Measurements from ENCODE around the gene RETREG1. TPM values are rescaled to one million over a fixed set of nuclear protein-coding genes. Genes with fewer than 3 reads are reported as not detected.

RETREG1 gene
- total and polyA plus RNA-seq, 11 donors: 24.5 to 219 (median 169) TPM

DNA sequence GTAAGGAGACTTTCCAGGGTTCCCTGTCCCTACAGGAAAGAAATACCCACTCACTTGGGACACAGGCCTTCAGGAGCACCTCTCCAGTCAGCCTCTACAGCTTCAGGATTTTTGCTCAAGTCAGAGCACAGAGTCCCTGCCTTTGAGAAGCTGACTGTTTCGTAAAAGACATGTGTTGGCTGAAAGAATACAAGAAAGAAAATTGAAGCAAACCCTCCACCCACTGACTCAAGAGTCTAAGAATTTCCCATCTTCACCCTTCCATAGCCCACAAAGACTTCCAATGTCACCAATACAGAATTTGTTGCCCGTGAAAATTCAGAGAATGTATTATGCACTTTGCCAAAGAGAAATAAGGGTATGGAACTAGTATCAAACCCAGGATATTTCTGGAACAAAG lies 98.2 kb downstream of the RETREG1 start:
- H3K9me3 ChIP-seq: no peaks in the 10 kb centered on the region
- H3K36me3 ChIP-seq: no peaks in the 10 kb centered on the region
- 74 to 83% (median 78%) methylated on average over 2 of the region's 2 CpGs for WGBS, 4 donors
- DNase-seq (no peak), ATAC-seq (no peak)
- intact Hi-C loops (cut with DNase I): no loop called here
- no peak overlapping the region for H3K4me3 ChIP-seq
- H3K27ac ChIP-seq: peak overlapping the region in 1 of 12 donors; percentile 10
- H3K27me3 ChIP-seq: no peaks in the 10 kb centered on the region
- H3K4me1 ChIP-seq: peaks cover 0 to 29% (median 7%) of the 10 kb centered on the region in 12 donors
- TF ChIP-seq, protein P1, sequence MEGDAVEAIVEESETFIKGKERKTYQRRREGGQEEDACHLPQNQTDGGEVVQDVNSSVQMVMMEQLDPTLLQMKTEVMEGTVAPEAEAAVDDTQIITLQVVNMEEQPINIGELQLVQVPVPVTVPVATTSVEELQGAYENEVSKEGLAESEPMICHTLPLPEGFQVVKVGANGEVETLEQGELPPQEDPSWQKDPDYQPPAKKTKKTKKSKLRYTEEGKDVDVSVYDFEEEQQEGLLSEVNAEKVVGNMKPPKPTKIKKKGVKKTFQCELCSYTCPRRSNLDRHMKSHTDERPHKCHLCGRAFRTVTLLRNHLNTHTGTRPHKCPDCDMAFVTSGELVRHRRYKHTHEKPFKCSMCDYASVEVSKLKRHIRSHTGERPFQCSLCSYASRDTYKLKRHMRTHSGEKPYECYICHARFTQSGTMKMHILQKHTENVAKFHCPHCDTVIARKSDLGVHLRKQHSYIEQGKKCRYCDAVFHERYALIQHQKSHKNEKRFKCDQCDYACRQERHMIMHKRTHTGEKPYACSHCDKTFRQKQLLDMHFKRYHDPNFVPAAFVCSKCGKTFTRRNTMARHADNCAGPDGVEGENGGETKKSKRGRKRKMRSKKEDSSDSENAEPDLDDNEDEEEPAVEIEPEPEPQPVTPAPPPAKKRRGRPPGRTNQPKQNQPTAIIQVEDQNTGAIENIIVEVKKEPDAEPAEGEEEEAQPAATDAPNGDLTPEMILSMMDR (IDR thresholded peaks at IDR 0.05): no peak
- no peak for TF ChIP-seq POLR2A (IDR thresholded peaks at IDR 0.05)

DNA sequence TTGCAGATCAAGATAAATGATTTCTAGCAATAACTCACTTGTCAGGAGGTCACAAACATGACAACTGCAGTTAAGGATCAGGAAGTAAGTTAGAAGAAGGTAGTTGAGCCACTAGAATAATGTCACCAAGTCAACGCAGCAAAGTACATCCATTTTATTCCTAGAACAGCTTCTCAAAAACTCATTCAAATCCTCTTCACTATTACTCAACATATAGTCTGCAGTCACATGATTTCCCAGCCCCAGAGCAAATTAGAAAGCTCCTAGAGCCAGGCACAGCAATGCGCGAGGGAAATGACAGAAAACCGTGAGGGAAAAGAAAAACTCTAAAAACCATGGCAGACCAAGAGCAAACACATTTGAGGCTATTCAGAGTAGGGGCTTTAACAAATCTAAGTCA lies 101.3 kb downstream of the RETREG1 start:
- H3K27me3 ChIP-seq: no peaks in the 10 kb centered on the region
- peak overlapping the region in 1 of 12 donors; percentile 34 for H3K27ac ChIP-seq
- H3K9me3 ChIP-seq: no peaks in the 10 kb centered on the region
- intact Hi-C loops (cut with DNase I): no loop called here
- DNase-seq (no peak), ATAC-seq (no peak)
- H3K4me1 ChIP-seq: peaks cover 0 to 14% (median 0%) of the 10 kb centered on the region in 12 donors
- no peak overlapping the region for H3K4me3 ChIP-seq
- TF ChIP-seq, protein P1 (IDR thresholded peaks at IDR 0.05): no peak
- no peak for TF ChIP-seq POLR2A (IDR thresholded peaks at IDR 0.05)
- WGBS, 4 donors: 47 to 90% (median 73%) methylated on average over 4 of the region's 4 CpGs
- H3K36me3 ChIP-seq: no peaks in the 10 kb centered on the region

DNA sequence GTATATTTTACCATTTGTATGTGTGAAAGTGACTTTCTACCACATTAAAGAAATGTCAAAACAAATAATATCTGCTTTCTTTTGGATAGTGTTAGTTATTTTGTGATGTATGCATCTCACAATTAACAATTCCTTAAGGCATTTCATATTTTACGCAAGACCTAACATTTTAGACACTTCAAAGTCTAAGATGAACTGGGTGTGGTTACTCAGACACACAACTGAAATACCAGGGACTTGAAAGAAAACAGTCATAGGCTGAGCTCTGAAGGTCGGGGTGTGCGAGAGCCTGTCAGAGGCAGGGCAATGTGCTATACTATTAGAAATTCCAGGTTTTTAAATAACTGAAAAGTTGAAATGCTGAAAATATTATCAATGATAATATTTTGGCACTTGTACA lies 106.7 kb downstream of the RETREG1 start:
- 88 to 93% (median 91%) methylated on average over 3 of the region's 3 CpGs for WGBS, 4 donors
- peaks cover 0 to 19% (median 7%) of the 10 kb centered on the region in 12 donors for H3K4me1 ChIP-seq
- TF ChIP-seq, protein P1 (IDR thresholded peaks at IDR 0.05): no peak
- TF ChIP-seq POLR2A (IDR thresholded peaks at IDR 0.05): no peak
- no peak for ATAC-seq
- peak overlapping the region in 5 of 12 donors; percentile 66 to 87 (median 85) for H3K27ac ChIP-seq
- no peaks in the 10 kb centered on the region for H3K9me3 ChIP-seq
- intact Hi-C loops (cut with DNase I): no loop called here
- no peaks in the 10 kb centered on the region for H3K27me3 ChIP-seq
- H3K36me3 ChIP-seq: no peaks in the 10 kb centered on the region
- H3K4me3 ChIP-seq: no peak overlapping the region
- no peak for DNase-seq

DNA sequence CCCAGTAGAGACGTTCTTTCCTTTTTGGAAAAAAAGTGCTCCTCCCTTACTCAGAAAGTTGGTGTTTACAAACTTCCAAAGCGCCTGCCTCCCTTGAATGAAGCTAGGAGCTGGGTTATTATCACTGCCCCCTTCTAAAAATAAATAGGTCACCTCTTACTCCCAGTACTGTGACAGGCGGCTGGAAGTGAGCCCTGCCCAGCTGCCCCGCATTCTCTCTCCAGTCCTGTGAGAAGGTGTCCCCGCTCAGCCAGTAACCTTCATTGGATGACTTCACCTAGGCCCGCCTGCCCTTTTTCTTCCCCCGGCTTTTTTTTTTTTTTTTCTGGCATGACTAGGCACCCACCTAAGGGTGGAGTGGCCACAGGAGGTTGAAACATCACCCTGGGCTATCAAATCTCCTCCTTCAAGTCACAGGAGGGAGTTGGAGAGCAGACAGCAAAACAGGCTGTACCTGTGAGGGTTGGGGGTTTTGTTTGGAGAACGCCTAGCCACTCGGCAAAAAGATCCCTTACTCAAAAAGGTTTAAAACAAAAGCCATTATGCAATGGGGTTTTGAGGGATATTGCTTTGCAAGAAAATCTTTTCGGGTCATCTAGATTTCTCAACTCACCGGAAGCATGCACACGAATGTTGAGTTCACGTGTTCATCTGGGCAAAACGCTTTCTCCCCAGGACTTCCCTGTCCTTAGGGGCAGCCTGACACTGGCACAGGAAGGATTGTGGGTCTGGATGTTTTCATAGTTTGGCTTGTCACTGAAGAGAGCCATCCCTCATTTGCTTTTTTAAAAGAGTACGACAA lies 107.9 kb downstream of the RETREG1 start:
- intact Hi-C loops (cut with DNase I): loop anchor here in 5 of 10 donors (2.0 to 5.0 kb wide), 3 partner anchors 26 to 43 kb away; no protein-coding TSS in a partner anchor
- 21 to 32% (median 31%) methylated on average over 15 of the region's 15 CpGs for WGBS, 4 donors
- ATAC-seq: peak; percentile 92 to 94 (median 93)

More for the DNA sequence above, 107.9 kb downstream of the RETREG1 start:
- Histone ChIP-seq H3K27ac (peak overlapping the region; percentile 66 to 96 (median 85)), H3K9me3 (no peaks in the 10 kb centered on the region), H3K36me3 (no peaks in the 10 kb centered on the region), H3K27me3 (no peaks in the 10 kb centered on the region), H3K4me1 (peaks cover 0 to 24% (median 7%) of the 10 kb centered on the region in 12 donors), H3K4me3 (peak overlapping the region; percentile 27 to 62 (median 50))
- TF ChIP-seq, protein P1 (IDR thresholded peaks at IDR 0.05): no peak
- TF ChIP-seq POLR2A (IDR thresholded peaks at IDR 0.05): peak; percentile 69 to 77
- DNase-seq: peak; percentile 77 to 89 (median 79)

All from heart left ventricle (tissue), 16 donors.